BLaER1 (cell line): ENCODE results near the gene TMC6.

ENCODE experiments used
- H3K27ac ChIP-seq: shearing (Covaris generic); formaldehyde crosslinking; 2 replicates; pipeline ENCODE4 v1.8.1; 2022
- H3K27me3 ChIP-seq: shearing (Covaris generic); formaldehyde crosslinking; 2 replicates; pipeline ENCODE4 v1.8.1; 2022
- H3K36me3 ChIP-seq: shearing (Covaris generic); formaldehyde crosslinking; 2 replicates; pipeline ENCODE4 v1.8.1; 2022
- H3K4me1 ChIP-seq: shearing (Covaris generic); formaldehyde crosslinking; 2 replicates; pipeline ENCODE4 v1.8.1; 2022
- H3K4me2 ChIP-seq: shearing (Covaris generic); formaldehyde crosslinking; 2 replicates; pipeline ENCODE4 v1.8.1; 2022
- H3K4me3 ChIP-seq: shearing (Covaris generic); formaldehyde crosslinking; 2 replicates; pipeline ENCODE4 v1.8.1; 2022
- H3K9ac ChIP-seq: shearing (Covaris generic); formaldehyde crosslinking; 2 replicates; pipeline ENCODE4 v1.8.1; 2022
- H3K9me3 ChIP-seq: shearing (Covaris generic); formaldehyde crosslinking; 2 replicates; pipeline ENCODE4 v1.8.1; 2022
- H4K20me1 ChIP-seq: shearing (Covaris generic); formaldehyde crosslinking; 2 replicates; pipeline ENCODE4 v1.8.1; 2022
- Cebpa-rat ChIP-seq: shearing (Covaris generic); IDR thresholded peaks from 2 replicates; pipeline ENCODE4 v1.8.1; 2022

Gene TMC6

DNA sequence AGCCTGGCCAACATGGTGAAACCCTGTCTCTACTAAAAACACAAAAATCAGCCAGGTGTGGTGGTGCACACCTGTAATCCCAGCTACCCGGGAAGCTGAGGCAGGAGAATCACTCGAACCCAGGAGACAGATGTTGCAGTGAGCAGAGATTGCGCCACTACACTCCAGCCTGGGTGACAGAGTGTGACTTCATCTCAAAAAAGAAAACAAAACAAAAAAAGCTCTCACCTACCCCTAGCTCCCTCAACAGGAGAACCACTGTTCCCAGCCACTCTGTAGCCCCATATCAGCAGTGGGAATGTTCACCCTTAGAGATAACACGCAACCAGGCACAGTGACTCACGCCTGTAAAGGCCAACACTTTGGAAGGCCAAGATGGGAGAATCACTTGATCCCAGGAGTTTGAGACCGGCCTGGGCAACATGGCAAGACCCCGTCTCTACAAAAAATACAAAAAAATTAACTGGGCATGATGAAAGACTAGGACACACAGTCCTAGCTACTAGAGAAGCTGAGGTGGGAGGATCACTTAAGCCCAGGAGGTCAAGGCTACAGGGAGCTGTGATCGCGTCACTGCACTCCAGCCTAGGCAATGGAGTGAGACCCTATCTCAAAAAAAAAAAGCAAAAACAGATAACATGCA, 7.4 kb upstream of the TMC6 start:
- Histone ChIP-seq H3K4me1 (peaks cover 87% of the 10 kb centered on the region), H3K4me3 (no peak overlapping the region), H3K27me3 (no peaks in the 10 kb centered on the region), H4K20me1 (peaks cover 31% of the 10 kb centered on the region), H3K4me2 (no peak overlapping the region), H3K9me3 (no peaks in the 10 kb centered on the region), H3K36me3 (peaks cover 31% of the 10 kb centered on the region), H3K9ac (no peak overlapping the region), H3K27ac (no peak overlapping the region)
- TF ChIP-seq Cebpa-rat = no peak

DNA sequence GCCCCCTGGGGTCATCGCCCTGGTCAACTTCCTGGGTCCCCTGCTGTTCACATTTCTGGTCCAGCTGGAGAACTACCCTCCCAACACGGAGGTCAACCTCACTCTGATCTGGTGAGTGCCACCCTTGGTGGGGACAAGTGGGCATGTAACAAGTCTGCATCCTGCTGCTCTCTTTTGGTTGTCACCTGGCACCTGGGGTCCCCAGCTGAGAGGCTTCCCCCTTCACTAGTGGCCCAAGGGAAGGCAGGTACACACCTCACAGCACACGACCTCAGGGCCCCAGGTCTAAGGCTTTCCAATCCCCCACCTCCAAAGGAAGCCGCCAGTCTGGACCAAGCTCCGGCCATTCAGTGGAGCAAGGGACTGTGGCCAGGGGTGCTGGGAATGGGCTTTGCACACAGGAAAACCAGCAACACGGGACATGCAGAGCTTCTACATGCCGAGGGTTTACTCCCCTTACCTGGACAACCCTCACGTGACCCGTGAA, 6.4 kb upstream of the TMC6 start:
- Histone ChIP-seq H3K9ac (no peak overlapping the region), H3K9me3 (no peaks in the 10 kb centered on the region), H3K4me3 (no peak overlapping the region), H3K36me3 (peaks cover 31% of the 10 kb centered on the region), H3K4me1 (peaks cover 90% of the 10 kb centered on the region), H4K20me1 (peaks cover 31% of the 10 kb centered on the region), H3K4me2 (peak overlapping the region; percentile 100), H3K27ac (peak overlapping the region; percentile 59), H3K27me3 (no peaks in the 10 kb centered on the region)
- TF ChIP-seq Cebpa-rat = no peak

DNA sequence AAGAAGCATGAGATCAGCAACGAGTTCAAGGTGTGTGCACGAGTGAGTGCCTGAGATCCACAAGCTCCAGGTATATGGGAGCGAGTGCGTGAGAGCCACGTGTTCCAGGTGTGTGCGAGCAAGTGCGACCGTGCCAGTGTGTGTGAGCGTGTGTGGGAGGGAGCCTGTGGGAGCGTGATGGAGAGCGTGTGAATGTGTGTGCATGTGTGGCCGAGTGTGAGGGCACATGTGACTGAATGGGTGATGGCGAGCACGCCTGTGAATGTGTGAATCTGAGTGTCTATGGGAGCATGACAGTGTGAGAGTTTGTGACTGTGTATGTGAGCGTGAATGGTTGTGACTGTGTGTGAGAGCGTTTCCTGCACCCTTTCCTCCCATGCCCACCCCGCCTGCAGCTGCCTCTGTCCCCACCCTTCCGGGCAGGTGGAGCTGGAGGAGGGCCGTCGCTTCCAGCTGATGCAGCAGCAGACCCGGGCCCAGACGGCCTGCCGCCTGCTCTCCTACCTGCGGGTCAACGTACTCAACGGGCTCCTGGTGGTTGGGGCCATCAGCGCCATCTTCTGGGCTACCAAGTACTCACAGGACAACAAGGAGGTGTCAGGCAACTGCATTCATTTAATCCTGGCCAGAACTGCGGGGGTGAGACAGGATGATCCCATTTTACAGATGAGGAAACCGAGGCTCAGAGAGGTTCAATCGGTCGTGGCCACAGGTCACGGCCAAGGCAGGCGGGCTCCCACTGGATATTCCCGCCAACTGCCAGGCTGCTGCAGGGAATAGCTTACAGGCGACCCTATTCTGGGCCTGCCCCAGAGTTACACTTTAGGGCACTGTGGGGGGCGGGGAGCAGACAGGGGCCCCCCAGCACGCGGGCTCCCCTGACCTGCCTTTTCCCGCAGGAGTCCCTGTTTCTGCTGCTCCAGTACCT, 5.7 kb upstream of the TMC6 start:
- peaks cover 91% of the 10 kb centered on the region for H3K4me1 ChIP-seq

DNA sequence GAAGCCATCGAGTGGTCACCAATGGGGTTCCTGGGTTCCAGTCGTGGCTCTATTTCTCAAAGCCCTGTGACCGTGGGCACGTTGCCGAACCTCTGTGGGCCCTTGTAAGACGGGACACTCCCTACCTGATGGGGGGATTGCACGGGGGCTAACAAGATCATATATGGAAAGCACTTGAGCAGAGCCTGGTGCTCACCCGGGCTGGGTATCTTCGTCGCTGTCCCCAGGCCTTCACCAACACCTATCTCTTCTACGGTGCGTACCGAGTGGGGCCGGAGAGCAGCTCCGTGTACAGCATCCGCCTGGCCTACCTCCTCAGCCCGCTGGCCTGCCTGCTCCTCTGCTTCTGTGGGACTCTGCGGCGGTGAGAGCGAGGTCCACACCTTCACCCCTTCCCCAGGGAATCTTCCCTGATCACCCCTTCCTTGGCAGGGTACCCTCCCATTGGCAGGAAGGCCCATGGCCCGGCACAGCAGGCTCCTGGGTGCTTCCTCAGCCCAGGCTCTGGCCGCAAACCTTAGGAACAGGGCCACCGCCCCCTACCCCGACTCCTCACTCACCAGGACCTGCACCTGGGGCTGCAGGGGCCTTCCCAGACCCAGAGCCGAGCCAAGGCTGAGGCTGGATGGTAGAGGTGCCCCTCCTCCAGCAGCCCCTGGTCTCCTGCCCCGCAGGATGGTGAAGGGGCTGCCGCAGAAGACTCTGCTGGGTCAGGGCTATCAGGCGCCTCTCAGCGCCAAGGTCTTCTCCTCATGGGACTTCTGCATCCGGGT, 4.8 kb upstream of the TMC6 start:
- no peak for TF ChIP-seq Cebpa-rat
- Histone ChIP-seq H3K27me3 (no peaks in the 10 kb centered on the region), H3K9me3 (no peaks in the 10 kb centered on the region), H3K27ac (peak overlapping the region; percentile 94), H4K20me1 (peaks cover 31% of the 10 kb centered on the region), H3K9ac (peak overlapping the region; percentile 79), H3K4me1 (peaks cover 87% of the 10 kb centered on the region), H3K36me3 (peaks cover 31% of the 10 kb centered on the region), H3K4me2 (peak overlapping the region; percentile 100), H3K4me3 (peak overlapping the region; percentile 93)

More for the DNA sequence above, 5.7 kb upstream of the TMC6 start:
- Histone ChIP-seq H3K4me2 (peak overlapping the region; percentile 100), H3K4me3 (peak overlapping the region; percentile 93), H3K36me3 (peaks cover 31% of the 10 kb centered on the region), H3K9ac (peak overlapping the region; percentile 79), H3K9me3 (no peaks in the 10 kb centered on the region), H3K27ac (peak overlapping the region; percentile 94), H3K27me3 (no peaks in the 10 kb centered on the region), H4K20me1 (peaks cover 31% of the 10 kb centered on the region)
- TF ChIP-seq Cebpa-rat = no peak

DNA sequence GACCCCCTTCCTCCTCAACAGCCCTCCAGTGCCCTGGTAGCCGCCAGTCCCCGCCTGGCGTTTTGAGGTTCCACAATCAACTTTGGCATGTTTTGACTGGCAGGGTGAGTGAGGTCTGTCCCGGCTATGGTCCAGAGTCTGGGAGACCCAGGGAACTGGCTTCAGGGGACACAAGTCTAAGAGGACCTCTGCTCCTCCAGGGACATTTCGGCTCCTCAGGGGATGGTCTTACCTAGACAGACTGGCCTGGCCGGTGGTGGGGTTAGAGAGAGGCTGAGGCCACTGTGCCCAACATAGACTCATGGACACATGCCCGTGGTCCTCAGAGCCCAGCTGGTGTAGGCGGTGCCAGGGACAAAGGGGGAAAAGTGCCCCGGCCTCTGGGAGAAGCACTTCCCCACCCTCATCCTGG, 4.2 kb upstream of the TMC6 start:
- H4K20me1 ChIP-seq = peaks cover 31% of the 10 kb centered on the region
- peak overlapping the region; percentile 100 for H3K4me2 ChIP-seq
- TF ChIP-seq Cebpa-rat = no peak
- peak overlapping the region; percentile 93 for H3K4me3 ChIP-seq
- peaks cover 81% of the 10 kb centered on the region for H3K4me1 ChIP-seq
- H3K27me3 ChIP-seq = no peaks in the 10 kb centered on the region
- peak overlapping the region; percentile 94 for H3K27ac ChIP-seq
- peak overlapping the region; percentile 79 for H3K9ac ChIP-seq
- H3K36me3 ChIP-seq = peaks cover 31% of the 10 kb centered on the region
- H3K9me3 ChIP-seq = no peaks in the 10 kb centered on the region

DNA sequence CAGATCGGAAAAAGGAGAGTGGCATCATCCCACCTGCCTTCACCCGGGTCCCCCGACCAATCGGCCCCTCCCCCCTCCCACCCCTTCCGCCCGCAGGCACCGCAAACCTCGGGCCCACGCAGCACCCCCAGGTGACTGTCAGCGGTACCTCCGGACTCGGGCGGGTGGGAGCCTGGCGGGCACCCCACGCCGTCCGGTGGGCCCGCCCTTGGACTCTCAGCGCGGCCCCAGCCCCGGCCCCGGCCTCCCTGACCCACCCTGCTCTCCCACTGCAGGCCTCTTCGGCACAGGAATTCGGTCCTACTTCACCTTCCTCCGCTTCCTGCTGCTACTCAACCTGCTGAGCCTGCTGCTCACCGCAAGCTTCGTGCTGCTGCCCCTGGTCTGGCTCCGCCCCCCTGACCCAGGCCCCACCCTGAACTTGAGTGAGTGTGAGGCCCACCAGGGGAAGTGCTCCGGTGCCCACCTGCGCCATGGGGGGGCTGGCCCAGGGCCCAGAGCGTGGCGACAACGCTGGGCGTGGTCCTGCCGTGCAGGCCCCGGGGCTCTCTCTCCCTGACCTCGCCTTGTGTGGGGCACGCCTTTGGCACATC, 3.6 kb upstream of the TMC6 start:
- peak overlapping the region; percentile 79 for H3K9ac ChIP-seq
- TF ChIP-seq Cebpa-rat = no peak
- H3K4me2 ChIP-seq = peak overlapping the region; percentile 100
- no peaks in the 10 kb centered on the region for H3K27me3 ChIP-seq
- peaks cover 31% of the 10 kb centered on the region for H4K20me1 ChIP-seq
- H3K27ac ChIP-seq = peak overlapping the region; percentile 94
- H3K36me3 ChIP-seq = peaks cover 26% of the 10 kb centered on the region
- peak overlapping the region; percentile 93 for H3K4me3 ChIP-seq
- peaks cover 77% of the 10 kb centered on the region for H3K4me1 ChIP-seq
- H3K9me3 ChIP-seq = no peaks in the 10 kb centered on the region

DNA sequence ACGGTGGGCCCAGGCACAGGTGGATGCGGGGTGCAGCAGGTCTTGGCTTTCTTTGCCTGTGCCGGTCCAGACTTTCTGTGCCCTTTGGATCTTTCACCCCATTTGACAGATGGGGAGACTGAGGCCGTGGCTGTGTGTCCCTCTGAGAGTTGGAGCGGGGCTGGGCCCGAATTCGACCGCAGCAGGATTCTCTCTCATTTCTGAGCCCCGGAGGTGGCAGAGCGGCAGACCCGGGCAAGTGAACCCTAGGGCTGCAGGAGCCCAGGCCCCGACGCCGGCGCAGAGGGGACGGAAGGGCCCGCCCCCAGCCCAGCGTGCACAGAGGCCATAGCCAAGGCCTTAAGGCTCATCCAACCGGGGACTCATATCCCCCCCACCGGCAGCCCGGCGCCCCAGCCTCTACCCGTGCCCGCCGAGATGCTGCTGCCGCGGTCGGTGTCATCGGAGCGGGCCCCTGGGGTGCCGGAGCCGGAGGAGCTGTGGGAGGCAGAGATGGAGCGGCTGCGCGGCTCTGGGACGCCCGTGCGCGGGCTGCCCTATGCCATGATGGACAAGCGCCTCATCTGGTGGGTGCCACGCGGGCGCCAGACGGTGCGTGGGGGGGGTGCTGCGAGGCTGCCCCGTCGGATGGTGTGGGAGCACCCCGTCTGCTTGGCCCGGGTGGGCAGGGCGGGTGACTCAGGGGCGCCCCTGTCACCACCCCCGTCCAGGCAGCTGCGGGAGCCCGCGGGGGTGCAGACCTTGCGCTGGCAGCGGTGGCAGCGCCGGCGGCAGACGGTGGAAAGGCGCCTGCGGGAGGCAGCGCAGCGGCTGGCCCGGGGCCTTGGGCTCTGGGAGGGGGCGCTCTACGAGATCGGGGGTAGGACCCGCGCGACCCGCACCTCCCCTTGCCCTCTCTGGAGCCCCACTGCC, 2.9 kb upstream of the TMC6 start:
- H3K27ac ChIP-seq = peak overlapping the region; percentile 94
- H3K27me3 ChIP-seq = no peaks in the 10 kb centered on the region
- H3K9me3 ChIP-seq = no peaks in the 10 kb centered on the region
- H4K20me1 ChIP-seq = peaks cover 31% of the 10 kb centered on the region
- peaks cover 21% of the 10 kb centered on the region for H3K36me3 ChIP-seq
- peak overlapping the region; percentile 79 for H3K9ac ChIP-seq
- H3K4me1 ChIP-seq = peaks cover 78% of the 10 kb centered on the region
- H3K4me2 ChIP-seq = peak overlapping the region; percentile 100
- no peak for TF ChIP-seq Cebpa-rat
- H3K4me3 ChIP-seq = peak overlapping the region; percentile 93

DNA sequence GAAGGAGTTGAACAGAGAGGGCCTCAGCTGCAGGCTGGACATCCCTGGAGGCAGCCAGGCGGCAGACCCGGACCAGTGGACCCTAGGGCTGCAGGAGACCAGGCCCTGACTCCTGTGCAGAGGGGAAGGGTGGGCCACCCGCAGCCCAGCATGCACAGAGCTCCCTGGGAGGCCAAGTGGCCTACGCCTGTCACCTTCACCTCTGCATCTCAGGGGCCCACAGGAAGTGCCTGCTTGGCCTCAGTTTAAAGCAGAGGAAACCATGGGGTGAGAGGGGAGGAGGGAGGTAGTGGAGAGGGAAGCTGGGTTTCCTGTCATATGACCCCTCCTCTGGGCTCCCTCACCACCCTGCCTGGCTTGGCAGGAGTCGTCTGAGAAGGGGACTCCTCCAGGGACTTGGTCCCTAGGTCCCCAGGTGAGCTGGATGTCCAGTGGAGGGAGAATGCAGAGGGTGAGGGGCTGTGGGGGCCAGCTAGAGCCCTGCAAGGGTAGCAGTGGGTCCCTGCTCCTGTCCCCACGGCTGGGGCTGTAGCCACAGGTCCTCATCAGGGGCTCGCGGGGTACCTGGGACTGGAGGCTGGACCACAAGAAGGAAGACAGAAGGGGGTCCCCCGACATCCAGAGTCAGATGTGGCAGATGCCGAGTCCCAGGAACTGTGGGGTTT, 2.0 kb upstream of the TMC6 start, which contains the start of gene TMC8:
Gene TMC8, plus strand, starts transcription at position 335 of the 665 bp plus-strand sequence. CDS start 818 bp downstream, outside the sequence.
- H3K9ac ChIP-seq = peak within 1 kb of the TSS; percentile 79
- H3K36me3 ChIP-seq = peaks cover 15% of the 10 kb centered on the region
- H3K27me3 ChIP-seq = no peaks in the 10 kb centered on the region
- H3K9me3 ChIP-seq = no peaks in the 10 kb centered on the region
- H4K20me1 ChIP-seq = peaks cover 31% of the 10 kb centered on the region
- peak within 1 kb of the TSS; percentile 100 for H3K4me2 ChIP-seq
- peak within 1 kb of the TSS; percentile 93 for H3K4me3 ChIP-seq
- peak within 1 kb of the TSS; percentile 94 for H3K27ac ChIP-seq
- TF ChIP-seq Cebpa-rat = no peak
- peaks cover 86% of the 10 kb centered on the region for H3K4me1 ChIP-seq
